ENCODE measurements around the gene ZNF610. TPM values are rescaled to one million over a fixed set of nuclear protein-coding genes. Genes with fewer than 3 reads are reported as not detected.

ZNF610 gene
- total RNA-seq, 2 experiments from 2014 or later = 0.54 to 2.1 TPM

- no peak overlapping the region for H3K27ac ChIP-seq (ENCODE audit: low read depth, low read length, poor library complexity, severe bottlenecking)
- H3K4me3 ChIP-seq (ENCODE audit: low read depth, low read length, poor library complexity, severe bottlenecking) = no peak overlapping the region
- no TSS peak for BruUV-seq (replicated peaks)
- H4K20me1 ChIP-seq (ENCODE audit: insufficient read depth, low read length) = no peaks in the 10 kb centered on the region
- no peak for DNase-seq (ENCODE audit: low spot score)
- no peaks in the 10 kb centered on the region for H3K79me2 ChIP-seq (ENCODE audit: insufficient read depth, low read depth, low read length)
- H2AFZ ChIP-seq (ENCODE audit: low read length) = no peak overlapping the region
- no peak overlapping the region for H3K4me2 ChIP-seq (ENCODE audit: low read length)
- no peaks in the 10 kb centered on the region for H3K4me1 ChIP-seq (ENCODE audit: insufficient read depth, low read length, poor library complexity, severe bottlenecking)
- intact Hi-C loops (cut with micrococcal nuclease; ENCODE audit: unreplicated experiment) = no loop called here
- H3K9me3 ChIP-seq (ENCODE audit: low read length) = peaks cover 9% of the 10 kb centered on the region; the same call in 1 of the 2 replicates
- no peaks in the 10 kb centered on the region for H3K9me2 ChIP-seq (ENCODE audit: insufficient read depth, low read length)
- ChIA-PET POLR2A (no interaction called here), CTCF (ENCODE audit: unreplicated experiment) (no interaction called here)
- TF ChIP-seq EZH2phosphoT487 (IDR thresholded peaks at IDR 0.05; ENCODE audit: borderline replicate concordance, low read depth, low read length) = no peak
- TF ChIP-seq CTCF (conservative IDR thresholded peaks at IDR 0.05; ENCODE audit: low read length) = no peak
- H3K36me3 ChIP-seq (ENCODE audit: insufficient read depth, low read length) = no peaks in the 10 kb centered on the region
Observed at GRCh38 chr19:52366414-52366824, 30.4 kb downstream of the ZNF610 start.

GRCh38 chr19:52369559-52370340 lies 33.7 kb downstream of the ZNF610 start, which contains the start of gene ZNF880:
Gene ZNF880 (plus strand): TSS chr19:52369923. CDS start chr19:52369966, 43 bp downstream.
- ChIA-PET POLR2A (no interaction called here), CTCF (ENCODE audit: unreplicated experiment) (no interaction called here)
- H3K4me3 ChIP-seq (ENCODE audit: low read depth, low read length, poor library complexity, severe bottlenecking) = no peak within 1 kb of the TSS
- TF ChIP-seq CTCF (conservative IDR thresholded peaks at IDR 0.05; ENCODE audit: low read length) = no peak
- TF ChIP-seq EZH2phosphoT487 (IDR thresholded peaks at IDR 0.05; ENCODE audit: borderline replicate concordance, low read depth, low read length) = no peak
- no peaks in the 10 kb centered on the region for H3K36me3 ChIP-seq (ENCODE audit: insufficient read depth, low read length)
- no peak within 1 kb of the TSS for H2AFZ ChIP-seq (ENCODE audit: low read length)
- no peaks in the 10 kb centered on the region for H3K79me2 ChIP-seq (ENCODE audit: insufficient read depth, low read depth, low read length)
- peaks cover 9% of the 10 kb centered on the region; the same call in 1 of the 2 replicates for H3K9me3 ChIP-seq (ENCODE audit: low read length)
- H3K27ac ChIP-seq (ENCODE audit: low read depth, low read length, poor library complexity, severe bottlenecking) = no peak within 1 kb of the TSS
- no peak within 1 kb of the TSS for H3K4me2 ChIP-seq (ENCODE audit: low read length)
- no peaks in the 10 kb centered on the region for H4K20me1 ChIP-seq (ENCODE audit: insufficient read depth, low read length)
- no peaks in the 10 kb centered on the region for H3K4me1 ChIP-seq (ENCODE audit: insufficient read depth, low read length, poor library complexity, severe bottlenecking)
- no peaks in the 10 kb centered on the region for H3K9me2 ChIP-seq (ENCODE audit: insufficient read depth, low read length)
- intact Hi-C loops (cut with micrococcal nuclease; ENCODE audit: unreplicated experiment) = no loop called here
- BruUV-seq (replicated peaks) = no TSS peak
- DNase-seq (ENCODE audit: low spot score) = no peak

GRCh38 chr19:52370341-52370710 lies 34.3 kb downstream of the ZNF610 start:
- Histone ChIP-seq H3K9me3 (ENCODE audit: low read length) (peaks cover 9% of the 10 kb centered on the region; the same call in 1 of the 2 replicates), H3K79me2 (ENCODE audit: insufficient read depth, low read depth, low read length) (no peaks in the 10 kb centered on the region), H3K27ac (ENCODE audit: low read depth, low read length, poor library complexity, severe bottlenecking) (no peak overlapping the region), H4K20me1 (ENCODE audit: insufficient read depth, low read length) (no peaks in the 10 kb centered on the region), H3K9me2 (ENCODE audit: insufficient read depth, low read length) (no peaks in the 10 kb centered on the region), H3K4me2 (ENCODE audit: low read length) (no peak overlapping the region), H3K4me3 (ENCODE audit: low read depth, low read length, poor library complexity, severe bottlenecking) (no peak overlapping the region), H2AFZ (ENCODE audit: low read length) (no peak overlapping the region), H3K4me1 (ENCODE audit: insufficient read depth, low read length, poor library complexity, severe bottlenecking) (no peaks in the 10 kb centered on the region), H3K36me3 (ENCODE audit: insufficient read depth, low read length) (no peaks in the 10 kb centered on the region)
- POLR2A ChIA-PET = no interaction called here
- no peak for DNase-seq (ENCODE audit: low spot score)
- no peak for TF ChIP-seq CTCF (conservative IDR thresholded peaks at IDR 0.05; ENCODE audit: low read length)
- no peak for TF ChIP-seq EZH2phosphoT487 (IDR thresholded peaks at IDR 0.05; ENCODE audit: borderline replicate concordance, low read depth, low read length)
- CTCF ChIA-PET (ENCODE audit: unreplicated experiment) = no interaction called here
- intact Hi-C loops (cut with micrococcal nuclease; ENCODE audit: unreplicated experiment) = no loop called here
- BruUV-seq (replicated peaks) = no TSS peak

All from OCI-LY7 (cell line).